A673 (cell line): Measurements from ENCODE around the gene VASH1.

Experiments used
- CTCF ChIP-seq: fragments of 300-800, 200-600 bp; sonication (generic); conservative IDR thresholded peaks from 2 replicates; pipeline ENCODE4 v1.5.1; 2017; ENCODE audit warnings: low read depth, mild to moderate bottlenecking, antibody characterized with exemption, low read length, moderate library complexity, mixed read lengths
- EZH2 ChIP-seq: fragments of 200-600 bp; sonication (generic); IDR thresholded peaks from 2 replicates; pipeline ENCODE4 v1.6.1; 2017; ENCODE audit warnings: borderline replicate concordance, low read depth, mild to moderate bottlenecking, mixed read lengths, antibody characterized with exemption, low read length; ENCODE audit not compliant: poor library complexity, severe bottlenecking

GRCh38 chr14:76713121-76713520 lies 48.1 kb upstream of the VASH1 start:
- no peak for TF ChIP-seq CTCF
- TF ChIP-seq EZH2, result no peak
